GM21825 (cell line): ENCODE measurements around the gene TMEM63A.
"Not testable (repeated sequence)": the region's sequence is repeated elsewhere in the genome, so short reads cannot be mapped to it uniquely, and the experiment has no call there.

ENCODE experiments used
- ATAC-seq: cut with Tn5 transposase; IDR thresholded peaks from one replicate; pipeline ENCODE4 v1.9.1; 2021; ENCODE audit warnings: mild to moderate bottlenecking, moderate library complexity; ENCODE audit not compliant: unreplicated experiment

The TMEM63A gene

DNA sequence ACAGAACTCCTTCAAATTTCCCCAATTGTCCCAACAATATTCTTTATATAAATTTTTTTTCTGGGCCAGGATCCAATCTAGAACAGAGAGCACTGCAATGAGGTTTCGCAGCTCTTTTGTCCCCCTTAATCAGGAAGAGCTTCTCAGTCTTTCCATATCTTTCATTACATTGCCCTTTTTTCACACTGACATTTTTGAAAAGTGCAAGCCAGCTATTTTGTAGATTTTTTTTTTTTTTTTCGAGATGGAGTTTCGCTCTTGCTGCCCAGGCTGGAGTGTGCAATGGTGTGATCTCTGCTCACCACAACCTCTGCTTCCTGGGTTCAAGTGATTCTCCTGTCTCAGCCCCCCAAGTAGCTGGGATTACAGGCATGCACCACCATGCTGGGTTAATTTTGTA, 75.4 kb downstream of the TMEM63A start:
- not testable (repeated sequence) for ATAC-seq

- no peak for ATAC-seq
These were observed 75.9 kb downstream of the TMEM63A start for GRCh38 chr1:225806249-225806648.

- not testable (repeated sequence) for ATAC-seq
These were observed 81.0 kb downstream of the TMEM63A start for GRCh38 chr1:225801146-225801545.

- ATAC-seq, result not testable (repeated sequence)
These were observed 86.1 kb downstream of the TMEM63A start for GRCh38 chr1:225796097-225796496.
